Brain microvascular endothelial cell (primary cell): ENCODE results near the gene CALCR.

Source experiments
- DNase-seq: peaks from one replicate; pipeline ENCODE4 v3.0.0-alpha.2; 2020
- H3K27ac ChIP-seq: fragments of 250-450 bp; sonication (Bioruptor Pico); 2 replicates; pipeline ENCODE4 v1.5.1; 2020; ENCODE audit warnings: mild to moderate bottlenecking, moderate library complexity
- H3K27me3 ChIP-seq: fragments of 250-450 bp; sonication (Bioruptor Pico); replicated peaks from 2 replicates; pipeline ENCODE4 v1.5.1; 2020; ENCODE audit warnings: mild to moderate bottlenecking
- H3K36me3 ChIP-seq: fragments of 250-450 bp; sonication (Bioruptor Pico); replicated peaks from 2 replicates; pipeline ENCODE4 v1.5.1; 2020; ENCODE audit warnings: mild to moderate bottlenecking
- H3K4me3 ChIP-seq: 2 replicates; pipeline ENCODE4 v1.5.1; 2011; ENCODE audit warnings: low read depth, mild to moderate bottlenecking, control low read depth, low read length, moderate library complexity
- in situ Hi-C: cut with HindIII; loops from 2 replicates; pipeline ENCODE4 v1.10.0; 2017; ENCODE audit warnings: low sequenced_read_pairs, low pct_ligation_motif_present
- TF ChIP-seq, protein P1 (sequence below): IDR thresholded peaks from 2 replicates; pipeline ENCODE4 v1.5.1; 2011; ENCODE audit warnings: low read depth, mild to moderate bottlenecking, moderate library complexity, low read length, control low read depth, inconsistent platforms; ENCODE audit errors: missing control alignments

The CALCR gene

GRCh38 chr7:93551063-93551895 is 23.2 kb downstream of the CALCR start:
- peak; percentile 37 for DNase-seq

GRCh38 chr7:93547716-93548115 is 26.8 kb downstream of the CALCR start:
- TF ChIP-seq, protein P1, sequence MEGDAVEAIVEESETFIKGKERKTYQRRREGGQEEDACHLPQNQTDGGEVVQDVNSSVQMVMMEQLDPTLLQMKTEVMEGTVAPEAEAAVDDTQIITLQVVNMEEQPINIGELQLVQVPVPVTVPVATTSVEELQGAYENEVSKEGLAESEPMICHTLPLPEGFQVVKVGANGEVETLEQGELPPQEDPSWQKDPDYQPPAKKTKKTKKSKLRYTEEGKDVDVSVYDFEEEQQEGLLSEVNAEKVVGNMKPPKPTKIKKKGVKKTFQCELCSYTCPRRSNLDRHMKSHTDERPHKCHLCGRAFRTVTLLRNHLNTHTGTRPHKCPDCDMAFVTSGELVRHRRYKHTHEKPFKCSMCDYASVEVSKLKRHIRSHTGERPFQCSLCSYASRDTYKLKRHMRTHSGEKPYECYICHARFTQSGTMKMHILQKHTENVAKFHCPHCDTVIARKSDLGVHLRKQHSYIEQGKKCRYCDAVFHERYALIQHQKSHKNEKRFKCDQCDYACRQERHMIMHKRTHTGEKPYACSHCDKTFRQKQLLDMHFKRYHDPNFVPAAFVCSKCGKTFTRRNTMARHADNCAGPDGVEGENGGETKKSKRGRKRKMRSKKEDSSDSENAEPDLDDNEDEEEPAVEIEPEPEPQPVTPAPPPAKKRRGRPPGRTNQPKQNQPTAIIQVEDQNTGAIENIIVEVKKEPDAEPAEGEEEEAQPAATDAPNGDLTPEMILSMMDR, result no peak
- H3K27me3 ChIP-seq, result no peaks in the 10 kb centered on the region
- no peak overlapping the region for H3K4me3 ChIP-seq
- H3K36me3 ChIP-seq, result no peaks in the 10 kb centered on the region
- in situ Hi-C loops, result no loop called here
- DNase-seq, result no peak
- no peak overlapping the region for H3K27ac ChIP-seq

More at GRCh38 chr7:93551063-93551895, 23.2 kb downstream of the CALCR start:
- no peak overlapping the region for H3K4me3 ChIP-seq
- H3K27ac ChIP-seq, result no peak overlapping the region
- H3K27me3 ChIP-seq, result no peaks in the 10 kb centered on the region
- no peaks in the 10 kb centered on the region for H3K36me3 ChIP-seq
- TF ChIP-seq, protein P1, result peak; percentile 60
- in situ Hi-C loops, result no loop called here

DNA sequence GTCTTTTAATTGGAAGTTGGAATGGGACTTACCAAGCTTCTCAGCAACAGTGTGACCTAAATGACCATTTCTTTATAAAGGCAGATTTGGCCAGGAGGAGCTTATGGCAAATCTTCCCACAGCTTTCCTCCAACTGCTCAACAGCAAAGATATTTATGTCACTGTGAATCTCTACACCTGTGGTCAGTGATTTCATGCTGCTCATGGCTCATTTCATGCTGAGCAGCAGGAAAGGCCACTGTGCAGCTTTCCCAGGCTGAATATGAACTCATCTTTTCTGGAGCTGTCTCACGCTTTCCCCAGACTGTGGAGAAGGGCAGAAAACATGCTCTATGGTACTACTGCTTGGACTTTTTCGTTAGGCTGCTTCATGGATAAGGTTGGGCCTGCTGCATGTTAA is 29.8 kb downstream of the CALCR start:
- Histone ChIP-seq H3K27ac (no peak overlapping the region), H3K36me3 (no peaks in the 10 kb centered on the region), H3K27me3 (no peaks in the 10 kb centered on the region), H3K4me3 (no peak overlapping the region)
- peak; percentile 12 for DNase-seq
- in situ Hi-C loops, result no loop called here
- TF ChIP-seq, protein P1, result no peak

GRCh38 chr7:93538061-93538460 is 36.5 kb downstream of the CALCR start:
- TF ChIP-seq, protein P1, result no peak
- DNase-seq, result no peak
- no peaks in the 10 kb centered on the region for H3K36me3 ChIP-seq
- no peaks in the 10 kb centered on the region for H3K27me3 ChIP-seq
- in situ Hi-C loops, result no loop called here
- H3K27ac ChIP-seq, result no peak overlapping the region
- H3K4me3 ChIP-seq, result no peak overlapping the region

DNA sequence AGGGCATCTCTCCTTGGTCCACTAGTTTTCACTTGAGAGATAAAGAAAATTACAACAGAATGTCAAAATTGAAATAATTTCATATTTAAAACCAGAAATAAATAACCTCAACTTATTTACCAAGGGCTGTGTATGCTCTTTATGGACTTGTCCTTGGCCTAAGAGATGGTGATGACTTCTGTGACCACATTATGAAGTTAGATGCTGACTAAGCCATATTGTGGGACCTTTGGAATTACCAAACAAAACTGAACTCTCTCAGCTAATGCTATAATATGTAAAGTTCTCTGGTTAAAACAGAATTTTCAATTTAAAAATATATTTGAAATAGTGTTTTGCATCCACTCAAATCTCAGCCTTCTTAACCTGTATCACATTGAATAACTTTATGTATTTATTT is 38.9 kb downstream of the CALCR start:
- DNase-seq, result no peak
- in situ Hi-C loops, result no loop called here
- no peak overlapping the region for H3K27ac ChIP-seq
- no peak overlapping the region for H3K4me3 ChIP-seq
- no peaks in the 10 kb centered on the region for H3K27me3 ChIP-seq
- no peaks in the 10 kb centered on the region for H3K36me3 ChIP-seq
- TF ChIP-seq, protein P1, result no peak

GRCh38 chr7:93530701-93531100 is 43.8 kb downstream of the CALCR start:
- Histone ChIP-seq H3K4me3 (no peak overlapping the region), H3K27ac (no peak overlapping the region), H3K27me3 (no peaks in the 10 kb centered on the region), H3K36me3 (no peaks in the 10 kb centered on the region)
- in situ Hi-C loops, result no loop called here
- no peak for DNase-seq
- TF ChIP-seq, protein P1, result no peak
